ENCODE data around the gene FMOD. TPM values are rescaled to one million over a fixed set of nuclear protein-coding genes. Genes with fewer than 3 reads are reported as not detected.

The FMOD gene
- total and polyA plus RNA-seq, 2 donors: 46.0 to 68.4 TPM

GRCh38 chr1:203326830-203327683, 23.9 kb downstream of the FMOD start:
- Histone ChIP-seq H3K4me3 (ENCODE audit: low read depth, low read length) (peak overlapping the region; percentile 17), H3K36me3 (ENCODE audit: insufficient read depth) (no peaks in the 10 kb centered on the region), H3K27ac (ENCODE audit: low read depth) (peak overlapping the region; percentile 93), H3K4me1 (ENCODE audit: insufficient read depth) (peaks cover 2% of the 10 kb centered on the region)
- DNase-seq (ENCODE audit: extremely low spot score): peak; percentile 90
- WGBS: 7% methylated on average over 49 of the region's 49 CpGs

GRCh38 chr1:203325418-203326091, 25.4 kb downstream of the FMOD start:
- 53% methylated on average over 13 of the region's 13 CpGs for WGBS
- H3K4me1 ChIP-seq (ENCODE audit: insufficient read depth): peaks cover 2% of the 10 kb centered on the region
- H3K4me3 ChIP-seq (ENCODE audit: low read depth, low read length): no peak overlapping the region
- H3K36me3 ChIP-seq (ENCODE audit: insufficient read depth): no peaks in the 10 kb centered on the region
- H3K27ac ChIP-seq (ENCODE audit: low read depth): peak overlapping the region; percentile 46
- DNase-seq (ENCODE audit: extremely low spot score): no peak

- no peaks in the 10 kb centered on the region for H3K36me3 ChIP-seq (ENCODE audit: insufficient read depth)
- H3K4me3 ChIP-seq (ENCODE audit: low read depth, low read length): no peak overlapping the region
- H3K4me1 ChIP-seq (ENCODE audit: insufficient read depth): peaks cover 4% of the 10 kb centered on the region
- WGBS: 60% methylated on average over 5 of the region's 5 CpGs
- peak overlapping the region; percentile 46 for H3K27ac ChIP-seq (ENCODE audit: low read depth)
- DNase-seq (ENCODE audit: extremely low spot score): no peak
Measured at GRCh38 chr1:203325026-203325417, 25.9 kb downstream of the FMOD start.

- peaks cover 4% of the 10 kb centered on the region for H3K4me1 ChIP-seq (ENCODE audit: insufficient read depth)
- WGBS: 69% methylated on average over 15 of the region's 15 CpGs
- no peaks in the 10 kb centered on the region for H3K36me3 ChIP-seq (ENCODE audit: insufficient read depth)
- no peak overlapping the region for H3K4me3 ChIP-seq (ENCODE audit: low read depth, low read length)
- DNase-seq (ENCODE audit: extremely low spot score): no peak
- H3K27ac ChIP-seq (ENCODE audit: low read depth): peak overlapping the region; percentile 46
Measured at GRCh38 chr1:203324105-203325025, 26.6 kb downstream of the FMOD start.

- H3K4me1 ChIP-seq (ENCODE audit: insufficient read depth): peaks cover 4% of the 10 kb centered on the region
- WGBS: 74% methylated on average over 3 of the region's 3 CpGs
- no peak for DNase-seq (ENCODE audit: extremely low spot score)
- H3K36me3 ChIP-seq (ENCODE audit: insufficient read depth): no peaks in the 10 kb centered on the region
- H3K27ac ChIP-seq (ENCODE audit: low read depth): peak overlapping the region; percentile 42
- no peak overlapping the region for H3K4me3 ChIP-seq (ENCODE audit: low read depth, low read length)
Measured at GRCh38 chr1:203323587-203323986, 27.3 kb downstream of the FMOD start.

GRCh38 chr1:203322500-203323179, 28.3 kb downstream of the FMOD start:
- Histone ChIP-seq H3K36me3 (ENCODE audit: insufficient read depth) (no peaks in the 10 kb centered on the region), H3K4me1 (ENCODE audit: insufficient read depth) (peaks cover 4% of the 10 kb centered on the region), H3K27ac (ENCODE audit: low read depth) (peak overlapping the region; percentile 49), H3K4me3 (ENCODE audit: low read depth, low read length) (no peak overlapping the region)
- DNase-seq (ENCODE audit: extremely low spot score): no peak

GRCh38 chr1:203321273-203322052, 29.5 kb downstream of the FMOD start:
- no peaks in the 10 kb centered on the region for H3K36me3 ChIP-seq (ENCODE audit: insufficient read depth)
- no peak overlapping the region for H3K4me3 ChIP-seq (ENCODE audit: low read depth, low read length)
- no peak for DNase-seq (ENCODE audit: extremely low spot score)
- H3K4me1 ChIP-seq (ENCODE audit: insufficient read depth): peaks cover 4% of the 10 kb centered on the region
- WGBS: 88% methylated on average over 6 of the region's 6 CpGs
- peak overlapping the region; percentile 82 for H3K27ac ChIP-seq (ENCODE audit: low read depth)

- WGBS: 35% methylated on average over 6 of the region's 6 CpGs
- peak overlapping the region; percentile 57 for H3K27ac ChIP-seq (ENCODE audit: low read depth)
- no peak overlapping the region for H3K4me3 ChIP-seq (ENCODE audit: low read depth, low read length)
- no peaks in the 10 kb centered on the region for H3K36me3 ChIP-seq (ENCODE audit: insufficient read depth)
- no peak for DNase-seq (ENCODE audit: extremely low spot score)
- peaks cover 4% of the 10 kb centered on the region for H3K4me1 ChIP-seq (ENCODE audit: insufficient read depth)
Measured at GRCh38 chr1:203320591-203321272, 30.2 kb downstream of the FMOD start.

- peaks cover 2% of the 10 kb centered on the region for H3K4me1 ChIP-seq (ENCODE audit: insufficient read depth)
- no peaks in the 10 kb centered on the region for H3K36me3 ChIP-seq (ENCODE audit: insufficient read depth)
- H3K4me3 ChIP-seq (ENCODE audit: low read depth, low read length): no peak overlapping the region
- peak overlapping the region; percentile 53 for H3K27ac ChIP-seq (ENCODE audit: low read depth)
- 95% methylated on average over 1 of the region's 1 CpG for WGBS
- DNase-seq (ENCODE audit: extremely low spot score): no peak
Measured at GRCh38 chr1:203318229-203318517, 32.7 kb downstream of the FMOD start.

GRCh38 chr1:203317429-203318228, 33.3 kb downstream of the FMOD start:
- DNase-seq (ENCODE audit: extremely low spot score): no peak
- peak overlapping the region; percentile 53 for H3K27ac ChIP-seq (ENCODE audit: low read depth)
- WGBS: 77% methylated on average over 7 of the region's 7 CpGs
- H3K36me3 ChIP-seq (ENCODE audit: insufficient read depth): no peaks in the 10 kb centered on the region
- no peak overlapping the region for H3K4me3 ChIP-seq (ENCODE audit: low read depth, low read length)
- peaks cover 2% of the 10 kb centered on the region for H3K4me1 ChIP-seq (ENCODE audit: insufficient read depth)

GRCh38 chr1:203316626-203317093, 34.3 kb downstream of the FMOD start:
- peak; percentile 89 for DNase-seq (ENCODE audit: extremely low spot score)
- Histone ChIP-seq H3K4me1 (ENCODE audit: insufficient read depth) (peaks cover 2% of the 10 kb centered on the region), H3K4me3 (ENCODE audit: low read depth, low read length) (no peak overlapping the region), H3K36me3 (ENCODE audit: insufficient read depth) (no peaks in the 10 kb centered on the region), H3K27ac (ENCODE audit: low read depth) (no peak overlapping the region)
- WGBS: 10% methylated on average over 4 of the region's 4 CpGs

All from urinary bladder (tissue), 4 donors.